WTC11 (cell line): ENCODE results near the gene SLC6A8. TPM values are rescaled to one million over a fixed set of nuclear protein-coding genes. Genes with fewer than 3 reads are reported as not detected.

ENCODE experiments used
- ATAC-seq: fragments of 200-7000 bp; cut with Tn5 transposase; 2 replicates; pipeline ENCODE4 v1.10.0; 2021; ENCODE audit warnings: mild to moderate bottlenecking, moderate library complexity
- CTCF ChIA-PET: fragments of 300-600 bp; sonication (Branson Sonifier 250); formaldehyde crosslinking; loops from one replicate; lab custom pipeline; 2021; ENCODE audit warnings: antibody characterized with exemption; lab: Charles Lee
- POLR2A ChIA-PET: fragments of 350-600 bp; sonication (Branson Sonifier 250); formaldehyde crosslinking; loops from one replicate; lab custom pipeline; 2021; ENCODE audit warnings: antibody characterized with exemption; lab: Charles Lee
- DNase-seq: peaks from one replicate; pipeline ENCODE4 v3.0.0; 2021; ENCODE audit warnings: low spot score
- H3K27ac Mint-ChIP-seq: 2 replicates; pipeline ENCODE4 v1.8.0; 2021; ENCODE audit warnings: mixed read lengths
- H3K27me3 Mint-ChIP-seq: 2 replicates; pipeline ENCODE4 v1.8.0; 2021; ENCODE audit warnings: low read depth, mild to moderate bottlenecking, moderate library complexity, mixed read lengths
- H3K36me3 Mint-ChIP-seq: 2 replicates; pipeline ENCODE4 v1.8.0; 2021; ENCODE audit warnings: mixed read lengths
- H3K4me1 Mint-ChIP-seq: 2 replicates; pipeline ENCODE4 v1.8.0; 2022; ENCODE audit warnings: mixed read lengths
- H3K4me3 Mint-ChIP-seq: 2 replicates; pipeline ENCODE4 v1.8.0; 2021; ENCODE audit warnings: mild to moderate bottlenecking, moderate library complexity, mixed read lengths
- H3K9me3 Mint-ChIP-seq: 2 replicates; pipeline ENCODE4 v1.8.0; 2021; ENCODE audit warnings: mixed read lengths
- ATF1 ChIP-seq: sonication (generic); formaldehyde crosslinking; IDR thresholded peaks from 2 replicates; pipeline ENCODE4 v1.8.1; 2023; ENCODE audit warnings: mild to moderate bottlenecking, moderate library complexity, missing genetic modification reagents
- FOXJ3 ChIP-seq: sonication (generic); formaldehyde crosslinking; IDR thresholded peaks from 2 replicates; pipeline ENCODE4 v1.9.0; 2021; ENCODE audit warnings: missing genetic modification reagents, mild to moderate bottlenecking, borderline replicate concordance
- MXD4 ChIP-seq: fragments of 250-450 bp; sonication (Bioruptor Pico); IDR thresholded peaks from 2 replicates; pipeline ENCODE4 v1.8.0; 2021; ENCODE audit warnings: mild to moderate bottlenecking, moderate library complexity, borderline replicate concordance
- NR1H2 ChIP-seq: sonication (generic); formaldehyde crosslinking; IDR thresholded peaks from 2 replicates; pipeline ENCODE4 v1.9.0; 2021; ENCODE audit warnings: mild to moderate bottlenecking, moderate library complexity, missing genetic modification reagents
- RORB ChIP-seq: fragments of 250-450 bp; sonication (Bioruptor Pico); IDR thresholded peaks from 2 replicates; pipeline ENCODE4 v1.9.0; 2021; ENCODE audit warnings: mild to moderate bottlenecking
- TEAD4 ChIP-seq: sonication (generic); formaldehyde crosslinking; IDR thresholded peaks from 2 replicates; pipeline ENCODE4 v1.8.0; 2022; ENCODE audit warnings: mild to moderate bottlenecking, missing genetic modification reagents
- ZNF138 ChIP-seq: sonication (generic); formaldehyde crosslinking; conservative IDR thresholded peaks from 2 replicates; pipeline ENCODE4 v1.8.1; 2022; ENCODE audit warnings: mild to moderate bottlenecking, moderate library complexity, missing genetic modification reagents
- total RNA-seq: library from RNA; stranded (reverse); gene quantifications from 3 replicates; pipeline ENCODE4 v1.2.3, GENCODE V29; 2021
- TF ChIP-seq, protein P1 (sequence below): sonication (generic); formaldehyde crosslinking; IDR thresholded peaks from 2 replicates; pipeline ENCODE4 v1.8.0; 2022; ENCODE audit warnings: missing genetic modification reagents
- TF ChIP-seq, protein P2 (sequence below): sonication (generic); formaldehyde crosslinking; IDR thresholded peaks from 2 replicates; pipeline ENCODE4 v1.8.0; 2023; ENCODE audit warnings: mild to moderate bottlenecking, missing genetic modification reagents
- TF ChIP-seq, protein P3 (sequence below): sonication (generic); formaldehyde crosslinking; IDR thresholded peaks from 2 replicates; pipeline ENCODE4 v1.8.0; 2022; ENCODE audit warnings: mild to moderate bottlenecking, missing genetic modification reagents
- TF ChIP-seq, protein P4 (sequence below): fragments of 200-600 bp; IDR thresholded peaks from 2 replicates; pipeline ENCODE4 v1.8.0; 2022; ENCODE audit warnings: antibody characterized with exemption
- TF ChIP-seq, protein P5 (sequence below): sonication (generic); formaldehyde crosslinking; IDR thresholded peaks from 2 replicates; pipeline ENCODE4 v1.8.0; 2022; ENCODE audit warnings: mild to moderate bottlenecking, missing genetic modification reagents
- TF ChIP-seq, protein P6 (sequence below): sonication (generic); formaldehyde crosslinking; IDR thresholded peaks from 2 replicates; pipeline ENCODE4 v1.8.1; 2023; ENCODE audit warnings: mild to moderate bottlenecking, missing genetic modification reagents, moderate library complexity
- TF ChIP-seq, protein P7 (sequence below): sonication (generic); formaldehyde crosslinking; IDR thresholded peaks from 2 replicates; pipeline ENCODE4 v1.8.0; 2022; ENCODE audit warnings: mild to moderate bottlenecking, missing genetic modification reagents

The SLC6A8 gene
- total RNA-seq, 1 experiment from 2014 or later: 112 TPM

DNA sequence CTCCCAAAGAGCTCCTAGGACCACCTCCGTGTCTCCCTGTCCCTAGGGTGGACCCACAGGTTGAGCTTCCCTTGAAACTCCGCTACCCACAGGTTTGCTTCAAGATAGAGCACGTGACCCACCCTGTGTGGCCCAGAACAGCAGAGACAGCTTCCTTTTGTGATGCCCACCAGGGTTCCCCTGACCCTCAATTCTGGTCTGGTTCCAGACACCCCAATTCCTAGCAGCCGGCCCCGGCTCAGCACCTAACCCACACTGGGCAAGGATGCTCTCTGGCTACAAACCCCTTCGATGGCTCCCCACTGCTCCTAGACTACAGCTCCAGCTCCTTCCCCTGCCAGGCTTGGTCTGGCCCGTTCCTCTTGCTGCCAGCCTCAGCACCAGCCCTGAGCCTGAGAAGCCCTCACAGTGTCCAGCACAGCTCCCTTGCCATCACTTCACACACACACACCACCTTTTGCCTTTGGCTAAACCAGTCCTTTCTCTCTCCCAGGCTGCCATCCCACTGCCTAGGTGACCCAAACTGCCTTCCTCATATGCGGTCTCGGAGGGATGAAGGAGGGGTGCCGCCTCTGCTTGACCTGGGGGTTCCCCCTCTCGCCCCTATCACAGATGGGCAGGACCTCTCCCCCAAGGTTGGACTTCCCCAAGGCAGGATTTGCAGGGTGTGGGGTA is 20.3 kb upstream of the SLC6A8 start:
- no peaks in the 10 kb centered on the region for H3K9me3 Mint-ChIP-seq
- DNase-seq (no peak), ATAC-seq (no peak)
- H3K27me3 Mint-ChIP-seq: peaks cover 28% of the 10 kb centered on the region
- TF ChIP-seq MXD4 (CRISPR knock-in tag): no peak
- no peak for TF ChIP-seq ZNF138 (CRISPR knock-in tag)
- TF ChIP-seq ATF1 (CRISPR knock-in tag): no peak
- no peak for TF ChIP-seq NR1H2
- no peak for TF ChIP-seq TEAD4 (CRISPR knock-in tag)
- TF ChIP-seq, protein P1, sequence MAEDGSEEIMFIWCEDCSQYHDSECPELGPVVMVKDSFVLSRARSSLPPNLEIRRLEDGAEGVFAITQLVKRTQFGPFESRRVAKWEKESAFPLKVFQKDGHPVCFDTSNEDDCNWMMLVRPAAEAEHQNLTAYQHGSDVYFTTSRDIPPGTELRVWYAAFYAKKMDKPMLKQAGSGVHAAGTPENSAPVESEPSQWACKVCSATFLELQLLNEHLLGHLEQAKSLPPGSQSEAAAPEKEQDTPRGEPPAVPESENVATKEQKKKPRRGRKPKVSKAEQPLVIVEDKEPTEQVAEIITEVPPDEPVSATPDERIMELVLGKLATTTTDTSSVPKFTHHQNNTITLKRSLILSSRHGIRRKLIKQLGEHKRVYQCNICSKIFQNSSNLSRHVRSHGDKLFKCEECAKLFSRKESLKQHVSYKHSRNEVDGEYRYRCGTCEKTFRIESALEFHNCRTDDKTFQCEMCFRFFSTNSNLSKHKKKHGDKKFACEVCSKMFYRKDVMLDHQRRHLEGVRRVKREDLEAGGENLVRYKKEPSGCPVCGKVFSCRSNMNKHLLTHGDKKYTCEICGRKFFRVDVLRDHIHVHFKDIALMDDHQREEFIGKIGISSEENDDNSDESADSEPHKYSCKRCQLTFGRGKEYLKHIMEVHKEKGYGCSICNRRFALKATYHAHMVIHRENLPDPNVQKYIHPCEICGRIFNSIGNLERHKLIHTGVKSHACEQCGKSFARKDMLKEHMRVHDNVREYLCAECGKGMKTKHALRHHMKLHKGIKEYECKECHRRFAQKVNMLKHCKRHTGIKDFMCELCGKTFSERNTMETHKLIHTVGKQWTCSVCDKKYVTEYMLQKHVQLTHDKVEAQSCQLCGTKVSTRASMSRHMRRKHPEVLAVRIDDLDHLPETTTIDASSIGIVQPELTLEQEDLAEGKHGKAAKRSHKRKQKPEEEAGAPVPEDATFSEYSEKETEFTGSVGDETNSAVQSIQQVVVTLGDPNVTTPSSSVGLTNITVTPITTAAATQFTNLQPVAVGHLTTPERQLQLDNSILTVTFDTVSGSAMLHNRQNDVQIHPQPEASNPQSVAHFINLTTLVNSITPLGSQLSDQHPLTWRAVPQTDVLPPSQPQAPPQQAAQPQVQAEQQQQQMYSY (CRISPR knock-in tag): no peak
- TF ChIP-seq, protein P2, sequence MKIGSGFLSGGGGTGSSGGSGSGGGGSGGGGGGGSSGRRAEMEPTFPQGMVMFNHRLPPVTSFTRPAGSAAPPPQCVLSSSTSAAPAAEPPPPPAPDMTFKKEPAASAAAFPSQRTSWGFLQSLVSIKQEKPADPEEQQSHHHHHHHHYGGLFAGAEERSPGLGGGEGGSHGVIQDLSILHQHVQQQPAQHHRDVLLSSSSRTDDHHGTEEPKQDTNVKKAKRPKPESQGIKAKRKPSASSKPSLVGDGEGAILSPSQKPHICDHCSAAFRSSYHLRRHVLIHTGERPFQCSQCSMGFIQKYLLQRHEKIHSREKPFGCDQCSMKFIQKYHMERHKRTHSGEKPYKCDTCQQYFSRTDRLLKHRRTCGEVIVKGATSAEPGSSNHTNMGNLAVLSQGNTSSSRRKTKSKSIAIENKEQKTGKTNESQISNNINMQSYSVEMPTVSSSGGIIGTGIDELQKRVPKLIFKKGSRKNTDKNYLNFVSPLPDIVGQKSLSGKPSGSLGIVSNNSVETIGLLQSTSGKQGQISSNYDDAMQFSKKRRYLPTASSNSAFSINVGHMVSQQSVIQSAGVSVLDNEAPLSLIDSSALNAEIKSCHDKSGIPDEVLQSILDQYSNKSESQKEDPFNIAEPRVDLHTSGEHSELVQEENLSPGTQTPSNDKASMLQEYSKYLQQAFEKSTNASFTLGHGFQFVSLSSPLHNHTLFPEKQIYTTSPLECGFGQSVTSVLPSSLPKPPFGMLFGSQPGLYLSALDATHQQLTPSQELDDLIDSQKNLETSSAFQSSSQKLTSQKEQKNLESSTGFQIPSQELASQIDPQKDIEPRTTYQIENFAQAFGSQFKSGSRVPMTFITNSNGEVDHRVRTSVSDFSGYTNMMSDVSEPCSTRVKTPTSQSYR (CRISPR knock-in tag): no peak
- TF ChIP-seq, protein P3, sequence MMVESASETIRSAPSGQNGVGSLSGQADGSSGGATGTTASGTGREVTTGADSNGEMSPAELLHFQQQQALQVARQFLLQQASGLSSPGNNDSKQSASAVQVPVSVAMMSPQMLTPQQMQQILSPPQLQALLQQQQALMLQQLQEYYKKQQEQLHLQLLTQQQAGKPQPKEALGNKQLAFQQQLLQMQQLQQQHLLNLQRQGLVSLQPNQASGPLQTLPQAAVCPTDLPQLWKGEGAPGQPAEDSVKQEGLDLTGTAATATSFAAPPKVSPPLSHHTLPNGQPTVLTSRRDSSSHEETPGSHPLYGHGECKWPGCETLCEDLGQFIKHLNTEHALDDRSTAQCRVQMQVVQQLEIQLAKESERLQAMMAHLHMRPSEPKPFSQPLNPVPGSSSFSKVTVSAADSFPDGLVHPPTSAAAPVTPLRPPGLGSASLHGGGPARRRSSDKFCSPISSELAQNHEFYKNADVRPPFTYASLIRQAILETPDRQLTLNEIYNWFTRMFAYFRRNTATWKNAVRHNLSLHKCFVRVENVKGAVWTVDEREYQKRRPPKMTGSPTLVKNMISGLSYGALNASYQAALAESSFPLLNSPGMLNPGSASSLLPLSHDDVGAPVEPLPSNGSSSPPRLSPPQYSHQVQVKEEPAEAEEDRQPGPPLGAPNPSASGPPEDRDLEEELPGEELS (CRISPR knock-in tag): no peak
- CTCF ChIA-PET: interaction anchor here (0.7 to 7.7 kb wide), 26 partner anchors 10 to 726 kb away, joined by 3 to 153 read pairs (median 8); partner anchors contain the start of genes DUSP9, HAUS7 and SLC6A8
- no peaks in the 10 kb centered on the region; the same call in 1 of the 2 replicates for H3K4me1 Mint-ChIP-seq
- H3K4me3 Mint-ChIP-seq: peak overlapping the region; percentile 54
- H3K36me3 Mint-ChIP-seq: no peaks in the 10 kb centered on the region
- no peak overlapping the region for H3K27ac Mint-ChIP-seq
- POLR2A ChIA-PET: interaction anchor here (1.5 kb wide), 1 partner anchor 23 kb away, joined by 3 read pairs; no protein-coding TSS in a partner anchor

DNA sequence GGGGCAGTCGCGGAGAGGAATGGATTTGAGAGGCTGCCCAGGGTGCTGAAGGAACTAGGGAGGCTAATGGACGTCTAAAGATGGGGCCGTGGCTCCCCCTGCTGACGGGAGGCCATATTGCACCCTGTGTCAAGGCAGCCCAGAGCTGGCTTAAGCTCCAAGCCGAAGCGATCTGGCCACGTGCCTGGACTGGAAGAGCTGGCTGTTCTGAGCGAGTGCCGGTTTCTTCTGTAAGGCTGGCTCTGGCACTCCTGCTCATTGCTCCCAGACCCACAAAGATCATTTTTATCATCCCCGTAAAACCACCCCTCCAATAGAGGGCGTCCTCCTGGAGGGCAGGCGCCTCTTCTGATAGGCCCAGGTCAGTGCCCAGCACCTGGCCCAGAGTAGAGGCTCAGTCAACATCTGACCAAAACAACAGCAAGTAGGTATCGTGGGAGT is 19.8 kb upstream of the SLC6A8 start:
- H3K9me3 Mint-ChIP-seq: no peaks in the 10 kb centered on the region
- DNase-seq: peak; percentile 84
- peaks cover 3% of the 10 kb centered on the region; the same call in 1 of the 2 replicates for H3K4me1 Mint-ChIP-seq
- TF ChIP-seq FOXJ3 (no peak), RORB (no peak), TEAD4 (CRISPR knock-in tag) (no peak)
- TF ChIP-seq, protein P4, sequence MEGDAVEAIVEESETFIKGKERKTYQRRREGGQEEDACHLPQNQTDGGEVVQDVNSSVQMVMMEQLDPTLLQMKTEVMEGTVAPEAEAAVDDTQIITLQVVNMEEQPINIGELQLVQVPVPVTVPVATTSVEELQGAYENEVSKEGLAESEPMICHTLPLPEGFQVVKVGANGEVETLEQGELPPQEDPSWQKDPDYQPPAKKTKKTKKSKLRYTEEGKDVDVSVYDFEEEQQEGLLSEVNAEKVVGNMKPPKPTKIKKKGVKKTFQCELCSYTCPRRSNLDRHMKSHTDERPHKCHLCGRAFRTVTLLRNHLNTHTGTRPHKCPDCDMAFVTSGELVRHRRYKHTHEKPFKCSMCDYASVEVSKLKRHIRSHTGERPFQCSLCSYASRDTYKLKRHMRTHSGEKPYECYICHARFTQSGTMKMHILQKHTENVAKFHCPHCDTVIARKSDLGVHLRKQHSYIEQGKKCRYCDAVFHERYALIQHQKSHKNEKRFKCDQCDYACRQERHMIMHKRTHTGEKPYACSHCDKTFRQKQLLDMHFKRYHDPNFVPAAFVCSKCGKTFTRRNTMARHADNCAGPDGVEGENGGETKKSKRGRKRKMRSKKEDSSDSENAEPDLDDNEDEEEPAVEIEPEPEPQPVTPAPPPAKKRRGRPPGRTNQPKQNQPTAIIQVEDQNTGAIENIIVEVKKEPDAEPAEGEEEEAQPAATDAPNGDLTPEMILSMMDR: peak; percentile 71
- TF ChIP-seq, protein P5, sequence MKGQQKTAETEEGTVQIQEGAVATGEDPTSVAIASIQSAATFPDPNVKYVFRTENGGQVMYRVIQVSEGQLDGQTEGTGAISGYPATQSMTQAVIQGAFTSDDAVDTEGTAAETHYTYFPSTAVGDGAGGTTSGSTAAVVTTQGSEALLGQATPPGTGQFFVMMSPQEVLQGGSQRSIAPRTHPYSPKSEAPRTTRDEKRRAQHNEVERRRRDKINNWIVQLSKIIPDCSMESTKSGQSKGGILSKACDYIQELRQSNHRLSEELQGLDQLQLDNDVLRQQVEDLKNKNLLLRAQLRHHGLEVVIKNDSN (CRISPR knock-in tag): peak; percentile 56; the same call in 1 of the 2 replicates
- TF ChIP-seq, protein P6, sequence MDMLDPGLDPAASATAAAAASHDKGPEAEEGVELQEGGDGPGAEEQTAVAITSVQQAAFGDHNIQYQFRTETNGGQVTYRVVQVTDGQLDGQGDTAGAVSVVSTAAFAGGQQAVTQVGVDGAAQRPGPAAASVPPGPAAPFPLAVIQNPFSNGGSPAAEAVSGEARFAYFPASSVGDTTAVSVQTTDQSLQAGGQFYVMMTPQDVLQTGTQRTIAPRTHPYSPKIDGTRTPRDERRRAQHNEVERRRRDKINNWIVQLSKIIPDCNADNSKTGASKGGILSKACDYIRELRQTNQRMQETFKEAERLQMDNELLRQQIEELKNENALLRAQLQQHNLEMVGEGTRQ: peak; percentile 67
- TF ChIP-seq, protein P7, sequence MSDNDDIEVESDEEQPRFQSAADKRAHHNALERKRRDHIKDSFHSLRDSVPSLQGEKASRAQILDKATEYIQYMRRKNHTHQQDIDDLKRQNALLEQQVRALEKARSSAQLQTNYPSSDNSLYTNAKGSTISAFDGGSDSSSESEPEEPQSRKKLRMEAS (CRISPR knock-in tag): peak; percentile 45; the same call in 1 of the 2 replicates
- peak; percentile 78 for ATAC-seq
- POLR2A ChIA-PET: interaction anchor here (1.5 to 2.0 kb wide), 2 partner anchors 17 to 23 kb away, joined by 3 to 7 read pairs; no protein-coding TSS in a partner anchor
- H3K4me3 Mint-ChIP-seq: peak overlapping the region; percentile 54
- CTCF ChIA-PET: interaction anchor here (0.7 to 7.7 kb wide), 30 partner anchors 11 to 726 kb away, joined by 3 to 153 read pairs (median 7); partner anchors contain the start of genes DUSP9, HAUS7 and SLC6A8
- peaks cover 28% of the 10 kb centered on the region for H3K27me3 Mint-ChIP-seq
- H3K36me3 Mint-ChIP-seq: no peaks in the 10 kb centered on the region
- H3K27ac Mint-ChIP-seq: no peak overlapping the region; the same call in 1 of the 2 replicates
